ENCODE results near the gene MAP3K10.
"Not testable (repeated sequence)": the region's sequence is repeated elsewhere in the genome, so short reads cannot be mapped to it uniquely, and the experiment has no call there.

Gene MAP3K10

GRCh38 chr19:40190891-40191835, at the start of gene MAP3K10:
Gene MAP3K10 (plus strand): TSS chr19:40191426. CDS start chr19:40192032, 606 bp downstream.
- peak; percentile 54 to 75 (median 65) for DNase-seq (ENCODE audit: low read depth in 2 of 3, low spot score in 1 of 3)

- no peak for DNase-seq (ENCODE audit: low read depth in 2 of 3, low spot score in 1 of 3)
Observed at GRCh38 chr19:40141551-40141950, 49.7 kb upstream of the MAP3K10 start.

GRCh38 chr19:40143612-40144011, 47.6 kb upstream of the MAP3K10 start:
- peak in 2 of 3 donors; percentile 8 to 26 for DNase-seq (ENCODE audit: low read depth in 2 of 3, low spot score in 1 of 3)

GRCh38 chr19:40144151-40144550, 47.1 kb upstream of the MAP3K10 start:
- DNase-seq (ENCODE audit: low read depth in 2 of 3, low spot score in 1 of 3), result no peak

- DNase-seq (ENCODE audit: low read depth in 2 of 3, low spot score in 1 of 3), result no peak
Observed at GRCh38 chr19:40144947-40145748, 46.1 kb upstream of the MAP3K10 start.

GRCh38 chr19:40145749-40146029, 45.5 kb upstream of the MAP3K10 start:
- not testable (repeated sequence) for DNase-seq (ENCODE audit: low read depth in 2 of 3, low spot score in 1 of 3)

- no peak for DNase-seq (ENCODE audit: low read depth in 2 of 3, low spot score in 1 of 3)
Observed at GRCh38 chr19:40147338-40147692, 43.9 kb upstream of the MAP3K10 start.

GRCh38 chr19:40147693-40148347, 43.4 kb upstream of the MAP3K10 start:
- peak in 1 of 3 donors; percentile 8 for DNase-seq (ENCODE audit: low read depth in 2 of 3, low spot score in 1 of 3)

- DNase-seq (ENCODE audit: low read depth in 2 of 3, low spot score in 1 of 3), result no peak
Observed at GRCh38 chr19:40149501-40149900, 41.7 kb upstream of the MAP3K10 start.

GRCh38 chr19:40150170-40150569, 41.1 kb upstream of the MAP3K10 start:
- no peak for DNase-seq (ENCODE audit: low read depth in 2 of 3, low spot score in 1 of 3)

GRCh38 chr19:40154121-40154680, 37.0 kb upstream of the MAP3K10 start:
- no peak for DNase-seq (ENCODE audit: low read depth in 2 of 3, low spot score in 1 of 3)

GRCh38 chr19:40155749-40156265, 35.4 kb upstream of the MAP3K10 start:
- DNase-seq (ENCODE audit: low read depth in 2 of 3, low spot score in 1 of 3), result no peak

GRCh38 chr19:40157059-40157458, 34.2 kb upstream of the MAP3K10 start:
- DNase-seq (ENCODE audit: low read depth in 2 of 3, low spot score in 1 of 3), result no peak

- DNase-seq (ENCODE audit: low read depth in 2 of 3, low spot score in 1 of 3), result no peak
Observed at GRCh38 chr19:40159744-40160143, 31.5 kb upstream of the MAP3K10 start.

GRCh38 chr19:40162104-40162503, 29.1 kb upstream of the MAP3K10 start:
- DNase-seq (ENCODE audit: low read depth in 2 of 3, low spot score in 1 of 3), result no peak

- DNase-seq (ENCODE audit: low read depth in 2 of 3, low spot score in 1 of 3), result no peak
Observed at GRCh38 chr19:40163541-40164129, 27.6 kb upstream of the MAP3K10 start.

- DNase-seq (ENCODE audit: low read depth in 2 of 3, low spot score in 1 of 3), result peak; percentile 43 to 63 (median 51)
Observed at GRCh38 chr19:40165362-40165937, 25.8 kb upstream of the MAP3K10 start.

- DNase-seq (ENCODE audit: low read depth in 2 of 3, low spot score in 1 of 3), result not testable (repeated sequence)
Observed at GRCh38 chr19:40169482-40170302, 21.5 kb upstream of the MAP3K10 start.

- DNase-seq (ENCODE audit: low read depth in 2 of 3, low spot score in 1 of 3), result not testable (repeated sequence)
Observed at GRCh38 chr19:40170303-40170989, 20.8 kb upstream of the MAP3K10 start.

Measured in stimulated activated CD4-positive, alpha-beta T cell treated with anti-CD3 and anti-CD28 coated beads, Interleukin-12 subunit alpha, Interleukin-12 subunit beta, amount 100 ng/mL, for 48 hours (primary cell).